Coronary artery (tissue), 2 donors: Measurements from ENCODE around the gene MSANTD3.

ENCODE experiments used
- DNase-seq: peaks from one replicate; pipeline ENCODE4 v3.0.0-alpha.2; 2017; ENCODE audit warnings: low spot score
- H3K27ac ChIP-seq, 2 donors: fragments of 200-600 bp; sonication (generic); one replicate each; pipeline ENCODE4 v1.5.1; 2016 to 2019
- H3K4me3 ChIP-seq: fragments of 200-600 bp; sonication (generic); 2 replicates; pipeline ENCODE4 v1.5.1; 2016; ENCODE audit warnings: mild to moderate bottlenecking, moderate library complexity
- CTCF ChIP-seq: fragments of 200-600 bp; sonication (generic); IDR thresholded peaks from one replicate; pipeline ENCODE4 v1.5.1; 2019; ENCODE audit warnings: antibody characterized with exemption

Gene MSANTD3

GRCh38 chr9:100401042-100401441 is 25.9 kb upstream of the MSANTD3 start:
- no peak overlapping the region for H3K27ac ChIP-seq

GRCh38 chr9:100406962-100407361 is 20.0 kb upstream of the MSANTD3 start:
- DNase-seq, result no peak
- Histone ChIP-seq H3K27ac (no peak overlapping the region), H3K4me3 (no peak overlapping the region)
- TF ChIP-seq CTCF, result no peak

More at GRCh38 chr9:100401042-100401441, 25.9 kb upstream of the MSANTD3 start:
- no peak for TF ChIP-seq CTCF
- DNase-seq, result no peak
- H3K4me3 ChIP-seq, result no peak overlapping the region

GRCh38 chr9:100408546-100409175 is 18.3 kb upstream of the MSANTD3 start:
- Histone ChIP-seq H3K27ac (no peak overlapping the region), H3K4me3 (no peak overlapping the region)
- no peak for TF ChIP-seq CTCF
- no peak for DNase-seq

- H3K4me3 ChIP-seq, result no peak overlapping the region
- TF ChIP-seq CTCF, result no peak
- no peak for DNase-seq
- H3K27ac ChIP-seq, result no peak overlapping the region
These were observed 17.8 kb upstream of the MSANTD3 start for GRCh38 chr9:100409176-100409556.

- no peak for TF ChIP-seq CTCF
- H3K4me3 ChIP-seq, result peak overlapping the region; percentile 68
- peak; percentile 91 for DNase-seq
- H3K27ac ChIP-seq, result peak overlapping the region in 1 of 2 donors; percentile 1
These were observed 15.3 kb upstream of the MSANTD3 start for GRCh38 chr9:100411472-100412283.

GRCh38 chr9:100413839-100414420 is 13.0 kb upstream of the MSANTD3 start:
- DNase-seq, result no peak
- Histone ChIP-seq H3K27ac (no peak overlapping the region), H3K4me3 (no peak overlapping the region)
- no peak for TF ChIP-seq CTCF
